Activated effector memory CD4-positive, alpha-beta T cell treated with Interleukin-2 at 50 U/mL for 16 hours (primary cell): Measurements from ENCODE around the gene LRRC3.
A peak's percentile ranks its signal among the peaks of the same experiment; 100 is the strongest.

Experiments
- DNase-seq: peaks from one replicate; pipeline ENCODE4 v3.0.0-alpha.2; 2020

The LRRC3 gene

GRCh38 chr21:44459712-44460440 lies 4.6 kb downstream of the LRRC3 start:
- DNase-seq = no peak

- no peak for DNase-seq
Measured at GRCh38 chr21:44460441-44460755, 5.1 kb downstream of the LRRC3 start.

DNA sequence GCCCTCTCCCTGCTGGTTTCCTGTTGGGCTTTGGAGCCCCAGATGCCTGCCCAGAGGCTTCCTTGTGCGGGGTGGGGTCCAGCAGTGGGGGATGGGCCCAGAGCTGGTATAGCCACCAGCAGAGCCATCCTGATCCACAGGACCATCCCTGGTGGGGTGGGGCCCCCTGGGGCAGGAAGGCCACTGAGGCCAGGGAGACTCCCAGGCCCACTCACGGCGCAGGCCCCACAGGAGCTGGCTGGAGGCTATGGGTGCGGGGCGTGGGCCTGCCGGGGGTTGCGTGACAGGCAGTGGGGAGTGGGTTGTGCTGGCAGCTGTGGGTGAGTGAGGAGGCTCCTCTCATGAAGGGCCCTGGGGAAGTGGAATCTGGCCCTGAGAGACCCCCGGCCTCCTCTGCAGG lies 5.7 kb downstream of the LRRC3 start:
- no peak for DNase-seq

- no peak for DNase-seq
Measured at GRCh38 chr21:44461464-44462001, 6.2 kb downstream of the LRRC3 start.

DNA sequence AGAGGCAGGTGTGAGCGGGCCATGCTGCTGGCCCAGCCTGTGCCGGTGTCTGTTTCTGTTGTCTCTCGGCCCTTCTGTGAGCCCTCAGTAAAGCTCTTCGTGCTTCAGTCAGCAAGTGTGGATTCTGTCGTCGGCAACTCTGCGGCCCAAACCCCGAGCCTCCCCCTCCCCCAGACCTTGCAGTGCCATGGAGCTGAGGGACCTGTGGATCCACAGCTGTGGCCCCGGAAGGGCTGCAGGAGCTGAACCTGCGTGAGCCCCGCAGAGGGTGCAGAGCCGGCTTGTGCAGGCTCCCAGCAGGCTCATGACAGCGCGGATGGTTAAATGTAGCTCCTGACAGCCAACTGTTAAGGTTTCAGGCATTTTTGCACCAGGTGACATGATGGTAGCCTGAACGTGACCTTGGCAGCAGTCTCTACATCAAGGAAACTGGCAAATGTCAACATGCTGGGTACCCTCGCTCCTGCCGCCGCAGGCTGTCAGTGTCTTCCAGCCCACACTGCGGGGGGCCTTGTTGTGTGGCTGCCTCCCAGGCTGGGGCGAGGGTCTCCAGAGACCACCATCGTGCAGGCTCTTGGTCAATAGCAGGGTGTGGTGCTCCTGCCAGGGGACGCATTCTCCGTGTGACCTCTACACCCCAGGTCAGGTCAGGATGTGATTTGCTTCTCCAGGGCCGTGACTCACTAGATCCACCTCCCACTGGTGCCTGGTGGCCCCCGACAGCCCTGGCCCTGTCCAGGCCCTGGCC lies 7.0 kb downstream of the LRRC3 start:
- DNase-seq = no peak

DNA sequence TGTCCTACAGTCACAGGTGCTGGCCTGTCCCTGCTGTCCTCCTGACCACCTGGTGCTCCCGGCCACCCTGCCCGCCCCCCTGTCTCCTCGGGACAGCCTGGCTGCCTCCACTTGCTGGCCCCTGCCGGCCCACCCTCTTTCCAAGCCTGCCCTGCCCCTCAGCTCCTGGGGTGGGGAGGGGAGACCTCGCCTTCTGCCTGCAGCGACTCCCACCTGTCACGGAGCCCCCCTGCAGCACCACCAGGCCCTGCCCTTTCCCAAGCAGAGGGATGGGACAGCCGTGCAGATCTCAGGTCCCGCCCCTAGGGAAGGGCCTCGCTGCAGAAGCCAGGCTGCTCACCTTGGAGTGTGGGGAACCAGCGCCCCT lies 7.5 kb downstream of the LRRC3 start:
- DNase-seq = no peak

- DNase-seq = no peak
Measured at GRCh38 chr21:44463724-44464123, 8.4 kb downstream of the LRRC3 start.

DNA sequence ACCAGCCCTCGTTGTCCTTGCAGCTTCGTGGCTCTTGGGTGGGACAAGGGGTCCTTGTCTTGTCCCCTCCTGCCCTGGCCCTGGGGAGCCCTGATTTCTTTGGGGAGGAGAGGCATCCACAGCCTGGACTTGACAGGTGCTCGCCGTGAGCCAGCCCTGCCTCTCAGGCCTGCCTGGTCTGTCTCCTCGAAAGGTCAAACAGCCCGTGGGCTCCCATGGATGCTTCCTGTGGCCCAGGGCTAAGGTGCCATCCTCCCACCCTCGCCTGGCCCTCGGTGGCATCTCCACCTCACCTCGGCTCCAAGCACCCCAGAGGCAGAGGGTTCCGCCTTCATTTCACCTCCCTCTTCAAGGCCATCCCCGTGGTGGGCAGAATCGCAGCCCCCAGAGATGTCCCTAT lies 9.0 kb downstream of the LRRC3 start:
- no peak for DNase-seq

DNA sequence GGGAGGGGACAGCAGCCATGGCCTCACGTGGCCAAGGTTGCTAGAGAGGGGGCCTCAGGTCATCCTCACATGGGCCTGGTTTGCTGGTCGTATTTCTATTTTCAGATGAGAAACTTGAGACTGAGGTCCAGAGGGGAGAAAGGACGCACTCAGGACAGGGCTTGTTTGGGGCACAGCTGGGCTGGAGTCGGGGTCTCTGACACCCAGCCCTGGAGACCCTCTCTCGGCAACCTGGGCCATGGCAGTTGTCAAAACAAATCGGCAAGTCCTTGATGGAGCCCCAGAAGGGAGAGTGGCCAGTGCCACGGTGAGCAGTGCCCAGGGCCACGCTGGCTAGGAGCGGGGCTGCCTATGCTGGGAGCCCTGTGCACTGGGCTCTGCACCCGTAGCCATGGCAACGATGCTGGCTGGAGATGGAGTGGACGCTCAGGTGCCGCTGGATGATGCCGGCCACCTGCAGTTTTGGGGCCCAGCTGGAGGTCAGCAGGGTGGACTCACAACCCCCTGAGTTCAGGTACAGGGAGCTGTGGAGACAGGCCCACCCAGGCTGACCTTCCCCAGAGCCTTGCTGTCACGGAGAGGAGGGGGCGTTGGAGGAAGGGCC lies 11.1 kb downstream of the LRRC3 start:
- DNase-seq = no peak

DNA sequence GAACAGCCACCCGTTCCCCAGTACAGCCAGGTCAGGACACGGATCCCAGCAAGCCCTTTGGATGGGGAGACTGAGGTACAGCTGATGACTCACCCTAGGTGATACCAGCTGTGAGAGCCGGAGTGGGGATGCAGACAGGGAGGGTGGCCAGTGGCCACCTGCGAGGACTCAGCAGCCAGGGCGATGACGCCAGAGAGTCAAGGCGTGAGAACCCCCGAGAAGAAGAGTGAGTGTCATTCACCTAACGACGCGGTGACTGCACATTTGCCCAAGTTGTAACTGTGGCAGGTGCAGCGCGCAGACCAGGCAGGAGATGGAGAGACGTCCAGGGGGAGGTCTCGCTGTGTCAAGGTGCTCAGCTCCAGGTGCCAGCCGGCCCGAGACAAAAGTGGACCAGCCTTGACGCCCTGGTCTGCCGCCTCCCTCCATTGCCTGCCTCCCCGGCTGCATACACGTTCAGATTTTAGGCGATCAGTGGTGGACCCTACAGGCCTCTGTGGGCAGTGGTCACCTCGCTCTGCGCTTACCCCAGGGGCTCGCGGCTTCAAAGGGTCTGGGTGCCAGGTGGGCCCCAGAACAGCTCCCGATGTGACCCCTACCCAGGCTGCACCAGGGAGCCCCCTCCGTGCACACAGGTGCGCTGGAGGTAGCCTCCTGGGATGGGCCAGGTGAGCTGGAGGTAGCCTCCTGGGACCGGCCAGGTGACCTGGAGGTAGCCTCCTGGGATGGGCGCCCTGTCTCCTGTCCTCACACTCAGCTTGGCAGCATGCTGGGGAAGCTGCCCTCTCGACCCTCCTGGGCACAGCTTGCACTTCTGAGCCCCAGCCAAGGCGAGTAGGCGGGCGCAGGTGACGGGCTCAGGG lies 11.9 kb downstream of the LRRC3 start:
- DNase-seq = no peak

- no peak for DNase-seq
Measured at GRCh38 chr21:44467859-44468195, 12.5 kb downstream of the LRRC3 start.

GRCh38 chr21:44471341-44471740 lies 16.0 kb downstream of the LRRC3 start:
- no peak for DNase-seq

GRCh38 chr21:44471996-44472395 lies 16.7 kb downstream of the LRRC3 start:
- DNase-seq = no peak

DNA sequence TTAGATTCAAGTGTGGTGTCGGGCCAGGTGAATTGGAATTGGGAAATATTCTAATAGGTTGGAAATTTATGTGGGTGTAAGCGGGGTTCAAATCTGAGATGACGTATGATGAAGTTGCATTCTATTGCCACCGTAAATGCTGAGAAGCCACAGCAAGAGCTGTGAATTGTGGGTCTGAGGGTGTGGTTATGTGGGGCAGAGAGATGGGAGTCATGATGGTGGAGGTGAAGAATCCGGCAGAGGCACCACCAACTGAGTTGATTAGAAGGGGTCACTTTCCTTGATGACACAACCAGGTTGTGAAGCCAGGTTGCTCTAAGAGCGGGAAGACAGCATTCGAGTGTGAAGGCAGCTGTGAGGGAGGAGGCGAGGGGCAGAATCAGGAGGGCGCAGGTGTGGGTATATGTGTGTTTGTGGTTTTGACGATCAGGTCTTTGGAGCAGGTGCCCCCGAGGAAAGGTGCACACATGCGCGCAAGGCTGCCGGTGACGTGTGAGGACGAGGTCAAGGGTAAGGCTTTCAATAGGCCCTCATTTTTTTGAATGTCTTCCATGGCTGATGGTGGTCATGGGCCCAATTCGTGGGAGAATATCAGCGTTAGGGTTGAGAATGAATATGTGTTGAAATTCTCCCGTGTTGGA lies 18.7 kb downstream of the LRRC3 start:
- no peak for DNase-seq

- DNase-seq = no peak
Measured at GRCh38 chr21:44475266-44475845, 20.0 kb downstream of the LRRC3 start.

GRCh38 chr21:44477131-44477530 lies 21.8 kb downstream of the LRRC3 start:
- no peak for DNase-seq

- no peak for DNase-seq
Measured at GRCh38 chr21:44477712-44478111, 22.4 kb downstream of the LRRC3 start.

DNA sequence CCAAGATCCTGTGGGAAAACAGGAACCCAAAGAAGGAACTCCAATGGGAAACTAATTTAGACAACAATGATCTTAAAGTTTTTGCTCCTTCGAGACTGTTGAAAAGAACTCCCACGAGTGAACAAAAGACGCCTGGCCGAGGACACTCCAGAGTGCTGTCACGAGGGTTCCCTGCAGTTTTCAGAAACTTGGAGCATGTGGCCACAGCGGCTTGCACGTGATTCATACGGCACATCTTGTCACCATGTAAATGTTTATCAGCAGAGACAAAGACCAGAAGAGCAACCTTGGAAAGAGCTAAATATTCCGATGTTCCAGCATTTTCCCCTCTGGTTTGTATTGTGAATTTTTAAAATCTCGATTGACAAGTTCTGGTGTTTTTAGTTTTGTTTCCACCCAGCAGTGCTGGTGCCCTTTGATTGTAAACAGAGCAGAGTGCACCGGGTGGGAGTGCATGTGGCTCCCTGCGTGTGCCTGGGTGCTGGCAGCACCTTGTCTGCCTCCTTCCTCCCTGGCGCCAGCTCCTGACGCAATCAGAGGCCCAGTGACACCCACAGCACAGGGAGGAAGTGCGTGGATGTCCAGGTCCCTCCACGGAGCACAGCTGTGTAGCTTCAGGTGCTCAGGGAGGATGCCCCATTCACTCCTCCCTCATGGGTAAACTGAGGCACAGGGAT lies 23.0 kb downstream of the LRRC3 start:
- no peak for DNase-seq

DNA sequence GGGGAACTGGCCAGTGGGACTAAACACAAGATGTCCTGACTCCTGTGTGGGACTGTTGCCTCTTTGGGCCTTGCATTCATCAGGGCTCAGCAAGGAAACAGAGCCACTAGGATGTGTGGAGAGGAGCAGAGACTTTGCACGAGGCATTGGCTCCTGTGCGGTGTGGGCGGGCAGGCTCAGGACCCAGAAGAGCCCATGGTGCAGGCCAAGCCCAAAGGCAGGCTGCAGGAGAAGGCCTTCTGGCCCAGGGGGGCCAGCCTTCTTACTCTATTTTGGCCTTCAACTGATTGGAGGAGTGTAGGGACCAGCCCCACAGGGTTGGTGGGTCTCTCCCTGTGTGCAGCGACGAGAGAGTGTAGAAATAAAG lies 23.5 kb downstream of the LRRC3 start:
- no peak for DNase-seq

DNA sequence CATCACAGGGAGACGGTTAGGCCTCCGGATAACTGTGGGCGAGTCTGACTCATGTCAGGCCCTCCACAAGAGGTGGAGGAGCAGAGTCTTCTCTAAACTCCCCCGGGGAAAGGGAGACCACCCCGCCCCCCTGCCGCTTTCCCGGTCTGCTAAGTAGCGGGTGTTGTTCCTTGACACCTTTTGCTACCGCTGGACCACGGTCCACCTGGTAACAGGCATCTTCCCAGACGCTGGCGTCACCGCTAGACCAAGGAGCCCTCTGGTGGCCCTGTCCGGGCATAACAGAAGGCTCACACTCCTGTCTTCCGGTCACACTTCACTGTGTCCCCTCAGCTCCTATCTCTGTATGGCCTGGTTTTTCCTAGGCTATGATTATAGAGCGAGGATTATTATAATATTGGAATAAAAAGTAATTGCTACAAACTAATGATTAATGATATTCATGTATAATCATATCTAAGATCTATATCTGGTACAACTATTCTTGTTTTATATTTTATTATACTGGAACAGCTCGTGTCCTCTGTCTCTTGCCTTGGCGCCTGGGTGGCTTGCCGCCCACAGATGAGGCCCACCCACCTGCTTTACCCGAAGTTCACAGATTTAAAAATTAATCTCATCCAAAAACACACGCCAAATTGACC lies 24.4 kb downstream of the LRRC3 start:
- DNase-seq = peak; percentile 36
